Ovary (tissue), 9 donors: ENCODE measurements around the gene AFG1L. TPM values are rescaled to one million over a fixed set of nuclear protein-coding genes. Genes with fewer than 3 reads are reported as not detected.

Source experiments
- DNase-seq, 5 donors: peaks; one replicate each; pipeline ENCODE4 v3.0.0-alpha.2; 2019 to 2020
- H3K27ac ChIP-seq, 2 donors: fragments of 200-600 bp; one replicate each; pipeline versions ENCODE4 v1.5.1 to v1.8.0; 2019 to 2022
- H3K27me3 ChIP-seq: fragments of 200-600 bp; one replicate; pipeline ENCODE4 v1.8.0; 2022
- H3K36me3 ChIP-seq: fragments of 200-600 bp; sonication (generic); one replicate; pipeline ENCODE4 v1.5.1; 2019
- H3K4me1 ChIP-seq: one replicate; pipeline ENCODE4 v1.8.1; 2013; ENCODE audit warnings: mild to moderate bottlenecking, moderate library complexity; ENCODE audit not compliant: insufficient read depth
- H3K4me3 ChIP-seq: fragments of 200-600 bp; sonication (generic); one replicate; pipeline ENCODE4 v1.5.1; 2017
- H3K9me3 ChIP-seq, 2 donors: fragments of 200-600 bp in 1 of 2; sonication (generic) in 1 of 2; one replicate each; pipeline versions ENCODE4 v1.5.1 to v1.8.1; 2013 to 2019; ENCODE audit warnings: mild to moderate bottlenecking in 1 of 2, moderate library complexity in 1 of 2
- CTCF ChIP-seq, 3 donors: fragments of 450-650 bp in 2 of 3; fragments of 200-600 bp in 1 of 3; IDR thresholded peaks; one replicate each; pipeline versions ENCODE4 v1.5.1 to v1.8.0; 2016 to 2022; ENCODE audit warnings: antibody characterized with exemption in 3 of 3, mild to moderate bottlenecking in 1 of 3
- EP300 ChIP-seq: sonication (generic); formaldehyde crosslinking; IDR thresholded peaks from one replicate; pipeline ENCODE4 v1.6.1; 2017; ENCODE audit warnings: antibody characterized with exemption
- POLR2A ChIP-seq: fragments of 450-650 bp; IDR thresholded peaks from one replicate; pipeline ENCODE4 v1.6.1; 2017; ENCODE audit warnings: antibody characterized with exemption, mild to moderate bottlenecking, moderate library complexity
- WGBS, 3 donors: extraction: QIAGEN DNeasy Blood & Tissue Kit in 1 of 3; methylation state at CpG; one replicate each; pipeline versions ENCODE4 v1.1.5 to v1.1.7; 2013 to 2017; 5-methylcytosine and 5-hydroxymethylcytosine counted together
- intact Hi-C, 4 donors: fragments of 100-400 bp; cut with DNase I; formaldehyde crosslinking; loops; one replicate each; pipeline versions ENCODE4 v1.11.0 to v1.15.1; 2022 to 2023
- polyA plus RNA-seq, 2 donors: library from polyadenylated mRNA; stranded (reverse); fragments of 200-250 nt in 1 of 2; fragments of 350-450 nt in 1 of 2; fragmentation: Illumina TruSeq in 1 of 2; extraction: RNeasy Lipid Tissue Mini Kit (QIAGEN cat#74804) in 1 of 2; gene quantifications; one replicate each; pipeline ENCODE4 v1.2.3, GENCODE V29; 2013 to 2014
- total RNA-seq, 7 donors: library from RNA; depleted of rRNA in 2 of 7; stranded (reverse); fragments of >200 nt in 2 of 7; fragmentation: NEBNext Ultra II Directional in 3 of 7; extraction: Animal tissue kit (Norgen Biotek cat#: 25700) in 3 of 7; gene quantifications; one replicate each; pipeline versions ENCODE4 v1.1.0 to v1.2.4, GENCODE V29; 2016 to 2023
- donor health status: DM: no; HTN: no; CAD: no; lungs with moderate emphysema.
- donor health status: DM: no; HTN: no; CAD: no.
- donor health status: Bipolar disorder and iron deficiency.
- donor health status: DM: yes; HTN: yes; CAD: no.
- donor health status: DM: no; HTN: no; CAD: no.
- donor health status: DM: yes; HTN: yes; CAD: no.

Gene AFG1L
- total and polyA plus RNA-seq, 9 donors = 1.2 to 7.6 (median 5.7) TPM

GRCh38 chr6:108355890-108356289, 61.0 kb downstream of the AFG1L start:
- no peaks in the 10 kb centered on the region for H3K9me3 ChIP-seq
- no peak overlapping the region for H3K4me3 ChIP-seq
- H3K36me3 ChIP-seq = no peaks in the 10 kb centered on the region
- H3K4me1 ChIP-seq = no peaks in the 10 kb centered on the region
- TF ChIP-seq POLR2A = no peak
- TF ChIP-seq CTCF (IDR thresholded peaks at IDR 0.05) = no peak
- no peak for TF ChIP-seq EP300
- no peaks in the 10 kb centered on the region for H3K27me3 ChIP-seq
- intact Hi-C loops = no loop called here
- WGBS, 3 donors = 66 to 94% (median 91%) methylated on average over 2 of the region's 2 CpGs
- no peak for DNase-seq
- no peak overlapping the region for H3K27ac ChIP-seq

GRCh38 chr6:108359901-108360882, 65.3 kb downstream of the AFG1L start:
- no peak overlapping the region for H3K4me3 ChIP-seq
- no peaks in the 10 kb centered on the region for H3K36me3 ChIP-seq
- TF ChIP-seq EP300 = no peak
- TF ChIP-seq CTCF (IDR thresholded peaks at IDR 0.05) = no peak
- no peak for TF ChIP-seq POLR2A
- DNase-seq = no peak
- H3K27ac ChIP-seq = no peak overlapping the region
- intact Hi-C loops = no loop called here
- H3K4me1 ChIP-seq = no peaks in the 10 kb centered on the region
- WGBS, 3 donors = 82 to 88% (median 84%) methylated on average over 5 of the region's 5 CpGs
- H3K9me3 ChIP-seq = no peaks in the 10 kb centered on the region
- H3K27me3 ChIP-seq = no peaks in the 10 kb centered on the region

- Histone ChIP-seq H3K27ac (no peak overlapping the region), H3K27me3 (no peaks in the 10 kb centered on the region), H3K4me1 (no peaks in the 10 kb centered on the region), H3K36me3 (no peaks in the 10 kb centered on the region), H3K9me3 (no peaks in the 10 kb centered on the region), H3K4me3 (no peak overlapping the region)
- TF ChIP-seq EP300 (no peak), POLR2A (no peak), CTCF (IDR thresholded peaks at IDR 0.05) (no peak)
- intact Hi-C loops = no loop called here
- no peak for DNase-seq
- 96 to 100% (median 98%) methylated on average over 2 of the region's 2 CpGs for WGBS, 3 donors
Observed at GRCh38 chr6:108360919-108361311, 66.1 kb downstream of the AFG1L start.

GRCh38 chr6:108361312-108361932, 66.6 kb downstream of the AFG1L start:
- Histone ChIP-seq H3K27me3 (no peaks in the 10 kb centered on the region), H3K36me3 (no peaks in the 10 kb centered on the region), H3K4me3 (no peak overlapping the region), H3K4me1 (no peaks in the 10 kb centered on the region), H3K27ac (no peak overlapping the region), H3K9me3 (no peaks in the 10 kb centered on the region)
- TF ChIP-seq POLR2A (no peak), CTCF (IDR thresholded peaks at IDR 0.05) (no peak), EP300 (no peak)
- no peak for DNase-seq
- 92 to 95% (median 92%) methylated on average over 5 of the region's 5 CpGs for WGBS, 3 donors
- intact Hi-C loops = no loop called here
